A549 treated with Hydrocortisone at 1 μM for 4 hours (cell line): Measurements from ENCODE around the gene CHST10. TPM values are rescaled to one million over a fixed set of nuclear protein-coding genes. Genes with fewer than 3 reads are reported as not detected.

Experiments used
- total RNA-seq: library from RNA; stranded (reverse); fragments of 200-300 nt; extraction: Qiagen RNA extraction; gene quantifications from 5 replicates; pipeline ENCODE4 v1.2.3, GENCODE V29; 2022

CHST10 gene
- 13.9 to 16.3 TPM (median 14.2 TPM) in 5 replicates for total RNA-seq

GRCh38 chr2:100416935-100417710 lies at the start of gene CHST10:
Gene CHST10, minus strand, starts transcription at chr2:100417668. Its CDS starts 10,993 bp downstream, at chr2:100406675.

Other genes with a start within 250 kb of the CHST10 start
- gene LONRF2, start 95.2 kb downstream of the CHST10 start, total RNA-seq: 2.0 to 2.6 TPM (median 2.5 TPM) in 5 replicates
- gene NMS, start 52.8 kb upstream of the CHST10 start, total RNA-seq: not detected in 5 replicates
- gene PDCL3, start 145.3 kb upstream of the CHST10 start, total RNA-seq: 36.9 to 44.8 TPM (median 37.5 TPM) in 5 replicates